ENCODE measurements around the gene SETMAR.

Gene SETMAR

DNA sequence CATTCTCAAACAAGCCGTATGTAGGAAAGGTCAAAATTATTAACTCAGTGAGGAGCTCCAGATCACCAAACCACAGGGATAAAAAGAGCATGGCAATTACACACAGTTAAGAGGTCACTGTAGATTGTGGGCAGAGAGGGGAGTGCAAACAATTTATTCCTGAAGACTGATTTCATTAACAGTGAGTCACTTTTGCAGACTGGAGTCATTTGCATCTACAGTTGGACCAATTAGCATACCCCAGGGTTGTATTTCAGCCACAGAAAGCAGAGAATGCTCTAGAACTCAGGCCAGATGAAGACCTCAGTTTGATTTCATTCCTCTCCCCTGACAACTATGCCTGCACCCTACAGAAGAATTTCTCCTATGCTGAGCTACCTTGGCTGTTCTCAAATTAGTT lies 40.1 kb downstream of the SETMAR start:
- intact Hi-C loops (cut with DNase I) = no loop called here
- DNase-seq = no peak

DNA sequence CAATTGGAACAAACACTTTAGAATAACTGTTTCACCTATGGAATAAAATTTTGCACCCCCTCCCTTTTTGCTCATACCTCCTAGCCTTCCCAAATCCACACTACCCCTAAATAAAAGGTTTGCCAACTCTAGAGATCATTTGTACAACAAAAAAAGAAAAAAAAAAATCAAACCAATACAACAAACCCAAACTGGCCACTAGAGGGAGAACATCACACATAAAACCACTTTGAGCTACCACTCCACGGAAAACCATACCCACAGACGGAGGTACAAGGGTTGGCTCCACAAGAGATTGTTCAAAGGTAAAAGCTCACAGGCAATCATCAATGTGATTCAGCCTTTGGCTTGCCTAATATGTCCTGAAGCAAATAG lies 47.6 kb downstream of the SETMAR start:
- intact Hi-C loops (cut with DNase I) = loop anchor here (1.0 kb wide), 1 partner anchor 283 kb away; no protein-coding TSS in a partner anchor
- peak in 4 of 10 donors; percentile 8 to 82 (median 18) for DNase-seq

DNA sequence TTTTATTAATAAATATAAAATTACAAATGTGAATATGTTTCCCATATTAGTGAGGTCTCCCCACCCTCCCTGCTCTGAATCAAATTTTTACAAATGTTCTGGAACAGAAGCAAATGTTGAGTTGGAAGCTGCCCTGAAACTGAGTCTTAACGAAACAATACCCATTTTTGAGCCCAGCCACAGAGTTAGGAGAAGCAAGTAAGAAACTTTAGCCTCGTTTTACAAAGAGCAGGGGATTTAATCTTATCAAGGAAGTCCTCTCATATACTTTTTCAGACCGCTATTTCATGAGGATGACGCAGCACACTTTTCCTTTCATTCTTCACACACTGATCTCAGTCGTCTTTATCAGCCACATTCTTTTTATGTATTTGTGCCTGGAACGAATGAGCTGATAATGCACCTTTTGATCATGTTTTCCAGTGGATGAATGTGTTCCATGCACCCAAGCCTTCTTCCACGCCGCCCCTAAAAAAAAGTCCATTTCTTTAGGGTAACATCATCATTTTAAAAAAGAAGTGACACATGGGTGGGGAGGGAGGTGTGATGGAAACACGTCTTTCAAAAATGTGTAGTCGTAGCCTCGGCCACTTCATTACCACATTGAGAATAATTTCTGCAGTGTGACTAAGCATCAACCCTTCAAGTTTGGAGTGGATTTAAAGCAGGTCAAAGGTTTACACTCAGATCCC lies 48.1 kb downstream of the SETMAR start:
- DNase-seq = no peak
- intact Hi-C loops (cut with DNase I) = loop anchor here (1.0 kb wide), 1 partner anchor 282 kb away; no protein-coding TSS in a partner anchor

DNA sequence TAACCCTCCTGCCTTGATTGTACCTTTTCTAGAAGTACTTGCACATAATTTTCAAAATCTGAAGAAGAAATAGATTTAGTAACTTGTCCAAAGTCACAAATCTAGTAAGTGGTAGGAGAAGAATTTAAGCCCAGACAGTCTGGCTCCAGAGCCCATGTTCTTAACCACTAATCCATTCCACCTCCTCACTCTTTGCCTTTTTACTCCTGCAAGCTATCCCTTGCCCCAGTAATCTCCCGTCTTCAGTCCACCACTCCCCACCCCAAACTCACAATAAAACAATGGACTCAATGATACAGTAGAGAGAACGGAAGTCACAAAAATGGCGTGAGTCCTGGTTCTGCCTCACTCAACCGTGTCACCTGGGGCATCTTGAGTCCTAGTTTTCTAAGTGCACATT lies 48.7 kb downstream of the SETMAR start:
- intact Hi-C loops (cut with DNase I) = loop anchor here (1.0 kb wide), 1 partner anchor 281 kb away; no protein-coding TSS in a partner anchor
- no peak for DNase-seq

DNA sequence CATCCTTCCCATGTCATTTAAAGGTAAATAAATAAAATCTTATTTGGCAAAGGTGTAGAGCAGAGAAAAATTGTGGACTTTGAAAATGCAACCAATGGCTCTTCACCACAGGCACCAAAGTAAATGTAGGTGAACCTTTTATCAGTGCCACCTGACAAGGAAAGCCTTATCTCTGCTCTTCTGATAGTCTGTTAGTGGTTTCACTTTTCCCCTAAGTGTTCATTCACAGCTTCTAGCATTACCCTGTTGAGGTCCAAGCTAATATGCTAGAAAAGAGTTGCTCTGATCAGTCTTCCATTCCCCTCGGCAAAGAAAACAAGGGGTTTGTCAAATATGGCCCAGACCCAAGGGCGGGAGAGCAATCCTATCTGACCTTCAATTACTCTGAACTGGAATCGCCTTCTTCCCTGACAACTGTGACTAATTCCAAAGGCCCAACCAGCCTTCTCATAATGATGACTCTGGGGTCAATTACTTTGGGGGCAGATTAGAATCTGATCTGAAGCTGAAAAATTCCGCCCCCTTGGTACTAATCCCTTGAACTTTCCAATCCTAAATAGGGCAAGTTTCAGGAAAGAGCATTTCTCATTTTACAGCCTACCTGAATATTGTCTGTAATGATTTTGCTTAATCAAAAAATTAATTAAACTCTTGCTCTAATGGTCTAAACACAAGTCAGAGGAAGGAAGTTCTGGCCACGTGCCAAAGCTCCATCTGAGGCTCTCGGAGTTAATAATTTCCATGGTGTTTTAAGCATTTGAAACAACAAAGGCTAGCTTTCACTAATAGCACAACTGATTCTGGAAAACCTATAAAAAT lies 52.4 kb downstream of the SETMAR start:
- peak in 5 of 10 donors; percentile 9 to 65 (median 34) for DNase-seq
- intact Hi-C loops (cut with DNase I) = no loop called here

DNA sequence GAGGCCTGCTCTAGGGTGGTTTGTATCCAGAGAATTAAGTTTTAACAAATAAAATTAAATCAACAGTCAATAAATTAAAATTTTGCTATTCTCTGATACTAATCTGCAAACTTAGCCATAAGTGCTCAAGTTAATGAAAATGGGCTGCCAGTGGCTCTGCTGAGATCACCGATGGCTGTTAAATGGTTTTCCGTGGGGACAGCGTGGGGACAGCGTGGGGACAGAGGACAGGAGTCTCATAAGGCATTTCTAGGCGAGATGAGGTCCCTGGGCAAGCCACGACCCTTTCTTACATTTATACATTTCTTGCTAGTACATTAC lies 53.0 kb downstream of the SETMAR start:
- DNase-seq = no peak
- intact Hi-C loops (cut with DNase I) = no loop called here

DNA sequence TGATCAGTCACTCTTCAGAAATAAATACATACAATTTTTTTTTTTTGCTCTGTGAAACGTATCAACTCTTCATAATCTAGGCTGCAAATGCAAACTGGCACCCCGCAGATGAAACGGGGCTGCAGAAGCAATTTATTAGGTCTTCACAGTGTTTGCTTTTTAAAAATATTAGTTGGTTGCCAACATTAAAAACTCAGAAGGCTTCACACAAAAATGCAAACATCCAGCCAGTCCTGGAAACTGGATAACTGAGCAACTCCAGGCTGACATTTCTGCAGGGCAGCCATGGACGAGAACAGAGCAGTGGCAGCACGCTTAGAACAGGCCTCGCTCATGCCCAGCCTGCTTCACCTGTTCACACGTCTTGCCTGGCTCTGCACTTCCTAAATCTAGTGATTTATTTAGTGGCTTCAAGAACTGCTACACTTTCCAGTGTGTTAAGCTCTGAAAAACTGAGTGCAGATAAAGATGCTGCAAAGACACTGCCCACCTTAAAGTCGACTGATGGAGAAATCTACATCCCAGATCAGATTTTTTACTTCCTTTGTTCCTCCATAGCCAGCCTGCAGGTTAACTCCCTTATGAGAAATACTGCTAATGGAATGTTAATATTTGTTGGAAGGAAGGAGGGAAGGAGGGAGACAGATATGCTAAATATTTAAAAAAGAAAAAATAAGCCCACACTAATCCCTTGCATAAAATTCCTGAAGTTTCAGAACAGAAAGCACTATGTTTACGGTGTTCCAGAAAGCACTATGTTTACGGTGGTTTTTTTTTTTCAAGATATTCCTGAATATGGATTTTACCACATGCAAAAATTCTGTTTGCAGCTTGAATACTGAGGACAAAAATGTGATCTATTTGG lies 53.6 kb downstream of the SETMAR start:
- intact Hi-C loops (cut with DNase I) = no loop called here
- no peak for DNase-seq

DNA sequence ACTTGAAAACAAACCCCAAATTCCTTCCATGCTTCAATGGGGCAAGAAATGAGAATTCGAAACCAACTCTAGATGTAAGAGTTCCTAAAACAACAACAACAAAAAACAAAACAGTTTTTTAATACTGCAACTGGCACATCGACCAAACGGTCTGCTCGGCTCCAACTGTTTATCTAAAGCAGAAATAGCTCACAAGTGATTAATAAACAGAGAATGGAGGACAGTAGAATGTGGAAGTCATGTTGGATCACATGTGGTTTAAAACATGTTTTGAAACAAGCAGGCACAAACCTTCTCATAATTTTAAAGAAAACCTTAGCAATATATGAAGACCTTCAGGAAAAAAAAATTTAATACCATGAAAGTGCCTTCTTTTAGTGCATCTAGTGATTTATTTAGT lies 55.1 kb downstream of the SETMAR start:
- intact Hi-C loops (cut with DNase I) = no loop called here
- no peak for DNase-seq

DNA sequence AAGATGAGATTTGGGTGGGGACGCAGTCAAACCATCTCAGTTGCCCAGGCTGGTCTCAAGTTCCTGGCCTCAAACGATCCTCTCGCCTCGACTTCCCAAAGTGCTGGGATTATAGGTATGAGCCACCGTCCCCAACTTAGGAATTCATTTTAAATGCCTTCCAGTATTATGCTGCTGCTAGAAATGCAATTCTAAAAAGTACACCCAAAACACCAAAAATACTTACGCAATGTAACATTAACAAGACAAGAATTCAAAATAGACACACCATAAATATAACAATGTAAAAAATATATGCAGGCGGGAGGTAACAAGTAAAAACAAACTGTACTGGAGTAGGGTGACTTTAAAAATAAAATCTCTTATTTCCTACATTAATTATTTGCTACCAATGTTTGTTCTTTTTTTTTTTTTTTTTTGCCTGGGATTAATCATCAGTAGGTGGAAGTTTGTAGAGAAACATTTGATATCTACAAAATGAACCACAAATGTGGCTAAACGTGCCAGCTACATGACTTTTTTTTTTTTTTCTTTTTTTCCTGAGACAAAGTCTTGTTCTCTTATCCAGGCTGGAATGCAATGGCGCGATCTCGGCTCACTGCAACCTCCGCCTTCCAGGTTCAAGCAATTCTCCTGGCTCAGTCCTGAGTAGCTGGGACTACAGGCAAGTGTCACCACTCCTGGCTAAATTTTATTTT lies 56.8 kb downstream of the SETMAR start:
- intact Hi-C loops (cut with DNase I) = no loop called here

DNA sequence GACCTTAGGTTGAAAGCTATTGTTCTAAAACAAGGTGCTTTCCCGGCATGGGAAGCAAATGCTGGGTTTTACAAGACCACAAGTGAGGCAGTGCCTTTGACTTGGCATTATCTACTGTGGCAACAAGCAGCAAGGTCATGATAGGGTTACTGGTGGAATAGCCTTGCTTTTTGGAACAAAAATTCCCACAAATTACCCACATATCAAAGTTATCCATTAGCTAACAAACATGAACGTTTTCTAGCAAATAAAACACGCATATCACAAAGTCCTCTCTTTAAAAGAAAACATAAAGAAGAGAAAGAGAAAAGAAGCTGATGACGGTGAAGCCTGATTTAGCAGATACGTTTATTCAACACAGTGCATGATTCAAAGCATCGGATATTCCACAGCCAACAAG lies 57.6 kb downstream of the SETMAR start:
- intact Hi-C loops (cut with DNase I) = no loop called here
- no peak for DNase-seq

More for the DNA sequence above, 56.8 kb downstream of the SETMAR start:
- no peak for DNase-seq

DNA sequence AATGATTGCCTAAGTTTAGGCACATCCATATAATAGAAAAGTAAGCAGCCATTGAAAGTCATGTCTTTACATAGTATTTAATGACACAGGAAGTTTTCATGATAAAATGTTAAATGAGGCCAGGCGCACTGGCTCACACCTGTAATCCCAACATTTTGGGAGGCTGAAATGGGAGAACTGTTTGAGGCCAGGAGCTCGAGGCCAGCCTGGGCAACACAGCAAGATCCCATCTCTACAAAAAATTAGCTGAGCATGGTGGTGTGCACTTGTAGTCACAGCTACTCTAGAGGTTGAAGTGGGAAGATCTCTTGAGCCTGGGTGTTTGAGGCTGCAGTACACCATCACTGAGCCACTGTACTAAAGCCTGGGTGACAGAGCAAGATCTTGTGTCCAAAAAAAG lies 59.4 kb downstream of the SETMAR start:
- intact Hi-C loops (cut with DNase I) = no loop called here
- DNase-seq = no peak
